IPS DF 4.7 (cell line): ENCODE measurements around the gene CNPY4.

Experiments
- DNase-seq: peaks from one replicate; pipeline ENCODE4 v3.0.0-alpha.2; 2013; ENCODE audit warnings: low spot score; ENCODE audit errors: extremely low read depth

Gene CNPY4

DNA sequence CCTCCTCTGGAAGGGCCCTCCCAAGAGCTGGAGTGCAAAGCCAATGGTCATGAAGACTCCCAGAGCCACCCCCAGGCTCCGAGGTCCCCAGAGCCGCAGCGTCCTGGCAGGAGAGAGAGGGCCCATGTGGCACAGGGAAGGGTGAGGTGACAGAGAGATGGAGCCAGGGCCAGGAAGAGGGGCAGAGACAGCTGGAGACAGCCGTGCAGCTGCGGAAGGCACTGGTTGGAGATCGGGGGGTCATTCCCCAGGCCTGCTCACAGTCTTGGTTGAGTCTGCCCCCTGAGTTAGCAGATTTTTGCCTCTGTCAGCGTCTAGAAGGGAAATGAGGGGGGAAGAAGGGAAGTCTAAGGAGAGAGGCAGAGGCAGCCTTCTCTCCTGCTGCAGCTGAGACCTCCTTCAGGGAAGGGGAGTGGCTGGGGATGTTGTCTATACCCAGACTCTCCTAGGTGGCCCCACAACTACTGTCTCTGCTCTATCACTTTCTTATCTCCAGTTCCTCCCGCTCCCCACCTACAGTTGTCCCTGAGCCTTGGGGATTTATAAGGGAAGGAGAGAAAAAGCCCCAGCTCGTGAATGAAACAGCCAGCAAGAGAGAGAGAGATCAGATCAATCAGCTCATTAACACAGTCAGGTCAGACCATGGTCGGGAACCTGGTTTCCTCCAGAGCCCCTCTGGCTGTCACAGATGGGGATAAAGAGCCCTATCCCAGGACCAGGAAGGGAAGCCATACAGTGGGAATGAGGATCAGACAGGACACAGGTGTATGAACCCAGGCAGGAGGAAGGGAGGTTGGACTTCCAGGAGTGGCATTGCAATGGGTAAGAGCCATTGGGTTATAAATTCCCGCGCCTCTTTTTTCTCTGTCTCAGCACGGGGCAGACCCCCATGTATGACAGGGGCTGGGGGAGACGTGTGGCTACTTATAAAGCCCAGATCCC lies 47.8 kb downstream of the CNPY4 start:
- no peak for DNase-seq

DNA sequence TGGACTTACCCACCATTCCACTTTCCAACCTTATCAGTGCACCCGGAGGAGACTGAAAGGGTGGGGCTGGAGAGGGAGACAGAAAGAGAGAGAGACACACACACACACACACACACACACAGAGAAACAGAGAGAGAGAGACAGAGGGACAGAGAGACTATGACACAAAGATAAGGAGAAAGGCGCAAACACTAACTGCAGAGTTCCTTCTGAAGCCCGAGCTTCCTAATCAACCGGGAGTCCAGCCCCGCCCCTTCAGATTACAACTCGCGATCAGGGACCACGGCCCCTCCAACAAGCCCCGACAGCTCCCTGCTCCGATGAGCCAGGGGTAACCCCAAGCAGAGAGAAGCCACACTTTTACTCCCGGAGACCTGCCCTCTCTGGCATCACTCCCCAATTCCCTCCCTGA lies 48.5 kb downstream of the CNPY4 start:
- no peak for DNase-seq

GRCh38 chr7:100169147-100169850 lies 49.9 kb downstream of the CNPY4 start:
- DNase-seq = no peak

- DNase-seq = no peak
Observed at GRCh38 chr7:100170101-100170897, 50.9 kb downstream of the CNPY4 start.

DNA sequence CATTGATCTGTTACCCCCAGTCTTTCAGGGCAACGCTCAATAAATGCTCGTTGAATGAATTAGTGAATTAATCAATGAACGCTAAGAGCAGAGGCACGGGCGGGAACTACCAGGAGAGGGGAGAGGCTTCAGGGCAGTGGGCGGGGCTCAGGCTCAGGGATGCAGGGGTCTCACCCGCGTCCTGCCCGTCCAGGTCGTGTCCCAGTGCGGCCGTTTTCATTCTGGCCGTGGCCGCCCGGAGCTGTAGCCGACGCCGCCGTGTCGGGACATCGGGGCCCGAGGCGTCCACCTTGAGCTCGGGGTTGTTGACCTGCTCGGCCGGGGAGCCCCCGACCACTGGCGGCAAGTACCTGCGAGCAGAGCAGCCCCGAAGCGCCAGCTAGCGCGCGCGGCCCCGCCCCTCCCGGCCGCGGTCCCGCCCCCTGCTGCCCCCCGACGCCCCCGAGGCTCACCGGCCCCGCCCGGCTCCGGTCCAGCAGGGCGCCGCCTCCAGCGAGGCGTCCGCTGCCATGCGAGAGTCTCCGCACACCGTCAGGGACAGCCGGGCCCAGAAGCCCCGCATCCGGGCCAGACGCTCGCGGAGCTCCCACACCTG lies 51.8 kb downstream of the CNPY4 start:
- DNase-seq = no peak

- no peak for DNase-seq
Observed at GRCh38 chr7:100171840-100172239, 52.4 kb downstream of the CNPY4 start.

DNA sequence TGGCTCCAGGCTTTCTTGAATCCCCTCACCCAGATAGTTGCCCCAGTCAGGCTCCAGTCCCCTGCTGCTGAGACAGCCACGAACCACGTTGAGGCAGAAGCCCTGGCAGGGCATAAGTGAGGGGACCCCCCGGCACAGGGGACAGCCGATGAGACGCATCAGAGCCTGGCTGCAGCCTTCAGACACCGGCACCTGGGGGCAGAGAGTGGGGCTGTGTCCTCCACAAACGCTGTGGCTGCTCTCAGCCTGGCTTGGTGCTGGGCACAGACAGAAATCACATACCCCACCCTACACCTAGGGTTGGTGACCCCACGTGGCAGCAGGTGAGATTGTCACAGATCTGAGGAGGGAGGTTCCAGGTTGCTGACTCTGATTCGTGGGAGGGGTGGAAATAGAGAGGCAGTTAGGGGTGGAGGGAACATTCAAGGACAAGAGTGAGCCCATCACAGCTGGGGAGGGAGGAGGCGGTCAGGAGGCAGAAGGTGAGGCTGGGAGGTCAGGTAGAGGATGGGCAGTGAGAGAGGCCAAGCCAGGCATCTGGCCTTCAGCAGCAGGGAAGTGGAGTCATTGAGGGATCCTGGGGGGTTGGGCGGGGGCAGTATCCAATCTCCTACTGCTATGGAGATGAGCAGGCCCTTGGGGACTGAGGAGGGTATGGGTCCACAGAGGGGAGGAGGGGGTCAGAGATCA lies 54.5 kb downstream of the CNPY4 start:
- no peak for DNase-seq

- no peak for DNase-seq
Observed at GRCh38 chr7:100174582-100174981, 55.1 kb downstream of the CNPY4 start.
